ENCODE data around the gene OR13J1. TPM values are rescaled to one million over a fixed set of nuclear protein-coding genes. Genes with fewer than 3 reads are reported as not detected.

The OR13J1 gene
- total RNA-seq: not detected

GRCh38 chr9:35870351-35870923 lies at the start of gene OR13J1:
TSS of gene OR13J1 (minus strand) at chr9:35870401. CDS start at chr9:35870401, 0 bp downstream.

GRCh38 chr9:35909274-35909673 lies 39.1 kb upstream of the OR13J1 start, which contains the start of gene SPAAR:
TSS of gene SPAAR (plus strand) at chr9:35909490. CDS start at chr9:35910464, 974 bp downstream.

GRCh38 chr9:35905912-35906679 lies 35.9 kb upstream of the OR13J1 start, which contains the start of gene HRCT1:
TSS of gene HRCT1 (plus strand) at chr9:35906202. CDS start at chr9:35906288, 86 bp downstream.

GRCh38 chr9:35829084-35829763 lies 41.0 kb downstream of the OR13J1 start, which contains the start of gene TMEM8B:
TSS of gene TMEM8B (plus strand) at chr9:35829228. CDS start at chr9:35829448, 220 bp downstream.

GRCh38 chr9:35828716-35829083 lies 41.5 kb downstream of the OR13J1 start, which contains the start of gene FAM221B:
TSS of gene FAM221B (minus strand) at chr9:35828732. CDS start at chr9:35826161, 2,571 bp downstream.

Other genes with a start within 250 kb of the OR13J1 start
- not detected for gene SIT1, start 219.5 kb downstream of the OR13J1 start, total RNA-seq
- 78,439 TPM for gene RMRP, start 212.4 kb downstream of the OR13J1 start, total RNA-seq
- gene CCDC107, start 212.1 kb downstream of the OR13J1 start, total RNA-seq: 9.7 TPM
- 0.31 TPM for gene ARHGEF39, start 205.2 kb downstream of the OR13J1 start, total RNA-seq
- not detected for gene CA9, start 196.5 kb downstream of the OR13J1 start, total RNA-seq
- gene TPM2, start 180.5 kb downstream of the OR13J1 start, total RNA-seq: 15.7 TPM
- 26.6 TPM for gene TLN1, start 138.2 kb downstream of the OR13J1 start, total RNA-seq
- gene CREB3, start 137.7 kb downstream of the OR13J1 start, total RNA-seq: 30.0 TPM
- 92.0 TPM for gene GBA2, start 121.2 kb downstream of the OR13J1 start, total RNA-seq
- gene RGP1, start 121.1 kb downstream of the OR13J1 start, total RNA-seq: 20.0 TPM
- not detected for gene MSMP, start 116.1 kb downstream of the OR13J1 start, total RNA-seq
- 19.4 TPM for gene NPR2, start 78.8 kb downstream of the OR13J1 start, total RNA-seq
- gene SPAG8, start 58.1 kb downstream of the OR13J1 start, total RNA-seq: 4.1 TPM
- 7.8 TPM for gene HINT2, start 55.4 kb downstream of the OR13J1 start, total RNA-seq
- gene FAM221B, start 41.7 kb downstream of the OR13J1 start, total RNA-seq: not detected
- 12.5 TPM for gene TMEM8B, start 41.2 kb downstream of the OR13J1 start, total RNA-seq
- gene HRCT1, start 35.8 kb upstream of the OR13J1 start, total RNA-seq: 0.63 TPM
- gene SPAAR, start 39.1 kb upstream of the OR13J1 start, total RNA-seq: 0.31 TPM
- not detected for gene OR2S2, start 87.8 kb upstream of the OR13J1 start, total RNA-seq
- gene RECK, start 166.5 kb upstream of the OR13J1 start, total RNA-seq: 13.5 TPM